Esophagus squamous epithelium (tissue), 5 donors: Measurements from ENCODE around the gene TCL1B. TPM values are rescaled to one million over a fixed set of nuclear protein-coding genes. Genes with fewer than 3 reads are reported as not detected.

Experiments
- DNase-seq: peaks from one replicate; lab custom pipeline; 2025; lab: John Stamatoyannopoulos, UW
- H3K27ac ChIP-seq, 4 donors: fragments of 200-600 bp; sonication (generic); one replicate each; pipeline ENCODE4 v1.5.1; 2016 to 2019; ENCODE audit warnings: mild to moderate bottlenecking in 1 of 4
- H3K27me3 ChIP-seq, 4 donors: fragments of 200-600 bp; sonication (generic); 1 replicate in 3 of 4; 2 replicates in 1 of 4; pipeline versions ENCODE4 v1.5.1 to v1.6.0; 2017 to 2021; ENCODE audit warnings: antibody characterized with exemption in 1 of 4
- H3K36me3 ChIP-seq, 3 donors: fragments of 200-600 bp; sonication (generic); one replicate each; pipeline ENCODE4 v1.5.1; 2016 to 2019
- H3K4me1 ChIP-seq, 3 donors: fragments of 200-600 bp; sonication (generic); one replicate each; pipeline ENCODE4 v1.5.1; 2017 to 2019
- H3K4me3 ChIP-seq, 4 donors: fragments of 200-600 bp; sonication (generic); 1 replicate in 3 of 4; 2 replicates in 1 of 4; pipeline ENCODE4 v1.5.1; 2016 to 2019; ENCODE audit warnings: mild to moderate bottlenecking in 2 of 4, moderate library complexity in 1 of 4
- H3K9me3 ChIP-seq, 3 donors: fragments of 200-600 bp; sonication (generic); one replicate each; pipeline ENCODE4 v1.5.1; 2016 to 2019
- CTCF ChIP-seq, 6 experiments: fragments of 450-650 bp in 4 of 6; fragments of 200-600 bp in 2 of 6; sonication (generic) in 2 of 6; IDR thresholded peaks; one replicate each; pipeline ENCODE4 v1.5.1; 2016 to 2019; ENCODE audit warnings: antibody characterized with exemption in 6 of 6, mild to moderate bottlenecking in 4 of 6, moderate library complexity in 4 of 6
- POLR2A ChIP-seq, 4 donors: fragments of 450-650 bp; IDR thresholded peaks; one replicate each; pipeline ENCODE4 v1.6.1; 2017; ENCODE audit warnings: antibody characterized with exemption in 4 of 4, mild to moderate bottlenecking in 4 of 4, moderate library complexity in 3 of 4
- WGBS, 2 donors: methylation state at CpG; one replicate each; pipeline ENCODE4 v1.1.5; 2018; 5-methylcytosine and 5-hydroxymethylcytosine counted together
- intact Hi-C: fragments of 100-400 bp; cut with DNase I; formaldehyde crosslinking; loops from one replicate; pipeline ENCODE4 v1.15.0; 2022
- total RNA-seq, 4 donors: library from RNA; depleted of rRNA; stranded (reverse); fragments of >200 nt; gene quantifications; one replicate each; pipeline ENCODE4 v1.1.0, GENCODE V29; 2016
- donor health status: DM: yes; HTN: yes; CAD: no.

The TCL1B gene
- total RNA-seq, 4 donors from 2014 or later = not detected

- intact Hi-C loops = no loop called here
- Histone ChIP-seq H3K4me3 (no peak overlapping the region), H3K36me3 (no peaks in the 10 kb centered on the region), H3K9me3 (no peaks in the 10 kb centered on the region), H3K27me3 (peaks cover 0 to 36% (median 0%) of the 10 kb centered on the region in 4 donors), H3K4me1 (peaks cover 0 to 2% (median 0%) of the 10 kb centered on the region in 3 donors), H3K27ac (no peak overlapping the region)
- 74 to 79% methylated on average over 4 of the region's 4 CpGs for WGBS, 2 donors
- TF ChIP-seq CTCF (IDR thresholded peaks at IDR 0.05) = no peak
- TF ChIP-seq POLR2A (IDR thresholded peaks at IDR 0.05) = no peak
- no peak for DNase-seq
These were observed 28.8 kb upstream of the TCL1B start for GRCh38 chr14:95657454-95657853.

GRCh38 chr14:95659293-95659989, 26.8 kb upstream of the TCL1B start:
- DNase-seq = no peak
- no peak overlapping the region for H3K27ac ChIP-seq
- TF ChIP-seq POLR2A (IDR thresholded peaks at IDR 0.05) (no peak), CTCF (IDR thresholded peaks at IDR 0.05) (no peak)
- no peaks in the 10 kb centered on the region for H3K9me3 ChIP-seq
- no peaks in the 10 kb centered on the region for H3K36me3 ChIP-seq
- H3K4me1 ChIP-seq = peaks cover 0 to 11% (median 0%) of the 10 kb centered on the region in 3 donors
- intact Hi-C loops = no loop called here
- H3K27me3 ChIP-seq = peaks cover 0 to 36% (median 0%) of the 10 kb centered on the region in 4 donors
- no peak overlapping the region for H3K4me3 ChIP-seq
- WGBS, 2 donors = 52% methylated on average over 7 of the region's 7 CpGs

GRCh38 chr14:95659990-95660385, 26.2 kb upstream of the TCL1B start:
- Histone ChIP-seq H3K4me3 (no peak overlapping the region), H3K36me3 (no peaks in the 10 kb centered on the region), H3K27ac (no peak overlapping the region)

GRCh38 chr14:95660651-95661515, 25.3 kb upstream of the TCL1B start:
- Histone ChIP-seq H3K4me1 (peaks cover 0 to 11% (median 0%) of the 10 kb centered on the region in 3 donors), H3K27me3 (peaks cover 0 to 36% (median 0%) of the 10 kb centered on the region in 4 donors), H3K4me3 (no peak overlapping the region), H3K9me3 (no peaks in the 10 kb centered on the region), H3K27ac (no peak overlapping the region), H3K36me3 (no peaks in the 10 kb centered on the region)
- intact Hi-C loops = no loop called here
- DNase-seq = no peak
- WGBS, 2 donors = 38 to 51% methylated on average over 13 of the region's 13 CpGs
- TF ChIP-seq CTCF (IDR thresholded peaks at IDR 0.05) (no peak), POLR2A (IDR thresholded peaks at IDR 0.05) (no peak)

More at GRCh38 chr14:95659990-95660385, 26.2 kb upstream of the TCL1B start:
- peaks cover 0 to 36% (median 0%) of the 10 kb centered on the region in 4 donors for H3K27me3 ChIP-seq
- intact Hi-C loops = no loop called here
- H3K4me1 ChIP-seq = peaks cover 0 to 11% (median 0%) of the 10 kb centered on the region in 3 donors
- TF ChIP-seq POLR2A (IDR thresholded peaks at IDR 0.05) = no peak
- no peaks in the 10 kb centered on the region for H3K9me3 ChIP-seq
- 75 to 81% methylated on average over 1 to 4 of the region's 5 CpGs for WGBS, 2 donors
- no peak for DNase-seq

- no peaks in the 10 kb centered on the region for H3K36me3 ChIP-seq
- peak overlapping the region in 1 of 4 donors; percentile 27 for H3K4me3 ChIP-seq
- DNase-seq = no peak
- intact Hi-C loops = no loop called here
- TF ChIP-seq CTCF (IDR thresholded peaks at IDR 0.05) = no peak
- TF ChIP-seq POLR2A (IDR thresholded peaks at IDR 0.05) = no peak
- 16 to 40% methylated on average over 4 of the region's 4 CpGs for whole genome bisulfite sequencing, 2 donors
- peaks cover 0 to 35% (median 0%) of the 10 kb centered on the region in 4 donors for H3K27me3 ChIP-seq
- H3K27ac ChIP-seq = no peak overlapping the region
- no peaks in the 10 kb centered on the region for H3K9me3 ChIP-seq
- peaks cover 0 to 11% (median 0%) of the 10 kb centered on the region in 3 donors for H3K4me1 ChIP-seq
These were observed 23.6 kb upstream of the TCL1B start for GRCh38 chr14:95662376-95663186.
